ENCODE results near the gene PPOX.

- TF ChIP-seq, protein P1, sequence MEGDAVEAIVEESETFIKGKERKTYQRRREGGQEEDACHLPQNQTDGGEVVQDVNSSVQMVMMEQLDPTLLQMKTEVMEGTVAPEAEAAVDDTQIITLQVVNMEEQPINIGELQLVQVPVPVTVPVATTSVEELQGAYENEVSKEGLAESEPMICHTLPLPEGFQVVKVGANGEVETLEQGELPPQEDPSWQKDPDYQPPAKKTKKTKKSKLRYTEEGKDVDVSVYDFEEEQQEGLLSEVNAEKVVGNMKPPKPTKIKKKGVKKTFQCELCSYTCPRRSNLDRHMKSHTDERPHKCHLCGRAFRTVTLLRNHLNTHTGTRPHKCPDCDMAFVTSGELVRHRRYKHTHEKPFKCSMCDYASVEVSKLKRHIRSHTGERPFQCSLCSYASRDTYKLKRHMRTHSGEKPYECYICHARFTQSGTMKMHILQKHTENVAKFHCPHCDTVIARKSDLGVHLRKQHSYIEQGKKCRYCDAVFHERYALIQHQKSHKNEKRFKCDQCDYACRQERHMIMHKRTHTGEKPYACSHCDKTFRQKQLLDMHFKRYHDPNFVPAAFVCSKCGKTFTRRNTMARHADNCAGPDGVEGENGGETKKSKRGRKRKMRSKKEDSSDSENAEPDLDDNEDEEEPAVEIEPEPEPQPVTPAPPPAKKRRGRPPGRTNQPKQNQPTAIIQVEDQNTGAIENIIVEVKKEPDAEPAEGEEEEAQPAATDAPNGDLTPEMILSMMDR (IDR thresholded peaks at IDR 0.05) = peak; percentile 79 to 91
- TF ChIP-seq POLR2A (IDR thresholded peaks at IDR 0.05) (no peak), EP300 (IDR thresholded peaks at IDR 0.05) (no peak)
Measured at GRCh38 chr1:161192476-161193465, 26.5 kb downstream of the PPOX start.
